Colon (tissue), 2 donors: ENCODE measurements around the gene RPRD1B.

Source experiments
- FAIRE-seq: peaks from 2 replicates; lab custom pipeline; 2012; peaks lifted over from hg19 to GRCh38; lab: Jason Lieb, UNC
- donor health status: control.
- donor health status: control.

RPRD1B gene, protein sequence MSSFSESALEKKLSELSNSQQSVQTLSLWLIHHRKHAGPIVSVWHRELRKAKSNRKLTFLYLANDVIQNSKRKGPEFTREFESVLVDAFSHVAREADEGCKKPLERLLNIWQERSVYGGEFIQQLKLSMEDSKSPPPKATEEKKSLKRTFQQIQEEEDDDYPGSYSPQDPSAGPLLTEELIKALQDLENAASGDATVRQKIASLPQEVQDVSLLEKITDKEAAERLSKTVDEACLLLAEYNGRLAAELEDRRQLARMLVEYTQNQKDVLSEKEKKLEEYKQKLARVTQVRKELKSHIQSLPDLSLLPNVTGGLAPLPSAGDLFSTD

DNA sequence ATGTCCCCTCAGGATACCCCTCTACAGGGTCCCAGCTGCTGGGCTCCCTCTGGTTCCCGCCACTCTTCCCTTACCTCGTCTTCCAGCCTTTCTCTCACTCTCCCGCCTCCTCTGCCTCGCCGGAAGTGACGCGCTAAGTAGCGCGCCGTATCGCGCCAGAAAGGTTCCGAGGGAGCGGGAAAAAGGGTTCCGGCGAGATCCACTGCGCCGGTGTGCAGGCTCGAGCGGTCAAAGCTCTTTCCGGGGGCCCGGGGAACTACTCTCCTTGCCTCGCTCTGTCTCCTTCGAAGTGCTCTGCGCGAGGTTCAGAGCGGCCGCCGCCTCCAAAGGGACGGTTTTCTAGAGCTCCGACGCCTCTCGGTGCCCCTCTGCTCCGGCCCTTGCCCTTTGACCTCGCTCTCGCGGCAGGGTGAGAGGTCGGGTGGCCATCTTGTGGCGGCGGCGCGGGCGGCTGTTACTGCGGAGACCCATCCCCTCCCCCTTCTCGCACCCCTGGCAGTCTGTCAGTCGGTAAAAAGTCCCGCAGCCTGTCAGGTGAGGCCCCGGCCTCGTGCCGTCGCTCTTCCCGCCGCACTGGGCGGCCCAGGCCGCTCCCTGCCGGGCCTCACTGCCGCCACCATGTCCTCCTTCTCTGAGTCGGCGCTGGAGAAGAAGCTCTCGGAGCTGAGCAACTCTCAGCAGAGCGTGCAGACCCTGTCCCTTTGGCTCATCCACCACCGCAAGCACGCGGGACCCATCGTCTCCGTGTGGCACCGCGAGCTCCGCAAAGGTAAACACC is at the start of gene RPRD1B, which contains the start of gene TTI1:
RPRD1B (plus strand) TSS at position 417 of the 778 bp plus-strand sequence; CDS start at position 619, 202 bp downstream.
TTI1 (minus strand) TSS at position 127 of the 778 bp plus-strand sequence. CDS start 19,640 bp downstream, outside the sequence.
- FAIRE-seq = no peak

DNA sequence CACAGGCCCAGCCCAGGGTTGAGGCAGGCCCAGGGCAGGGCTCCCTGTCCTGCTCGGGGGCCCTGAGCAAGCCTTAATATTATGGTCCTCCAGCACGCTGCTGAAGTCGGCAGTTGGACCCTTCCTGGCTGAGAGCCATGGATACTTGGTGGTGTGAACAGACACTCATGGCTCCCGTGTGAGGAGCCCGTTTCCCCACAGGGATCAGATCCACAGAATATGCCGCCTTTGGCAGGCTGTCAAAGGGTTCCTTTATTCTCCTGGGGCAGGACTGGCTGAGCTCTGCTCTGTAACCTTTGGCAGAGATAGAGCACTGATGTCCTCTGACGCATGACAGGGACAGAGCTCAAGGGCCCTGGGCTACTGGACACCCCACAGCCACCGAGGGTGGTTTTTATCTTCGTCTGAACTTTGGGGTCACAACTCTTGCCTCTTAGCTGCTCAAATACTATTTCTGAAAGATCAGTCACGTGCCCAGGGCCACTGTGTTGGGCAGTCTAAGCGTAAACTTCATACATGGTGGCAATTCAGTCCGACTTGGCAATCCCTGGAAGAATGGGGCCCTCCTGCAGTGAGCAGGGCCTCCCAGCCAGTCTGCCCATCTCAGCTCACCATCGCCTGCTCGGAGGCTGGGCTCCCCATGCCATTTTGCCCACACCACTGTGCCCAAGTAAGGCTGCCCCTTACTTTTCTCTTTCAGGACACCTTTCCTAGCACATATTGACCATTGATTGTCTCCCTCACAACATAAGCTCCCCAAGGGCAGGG is 49.3 kb upstream of the RPRD1B start:
- no peak for FAIRE-seq

DNA sequence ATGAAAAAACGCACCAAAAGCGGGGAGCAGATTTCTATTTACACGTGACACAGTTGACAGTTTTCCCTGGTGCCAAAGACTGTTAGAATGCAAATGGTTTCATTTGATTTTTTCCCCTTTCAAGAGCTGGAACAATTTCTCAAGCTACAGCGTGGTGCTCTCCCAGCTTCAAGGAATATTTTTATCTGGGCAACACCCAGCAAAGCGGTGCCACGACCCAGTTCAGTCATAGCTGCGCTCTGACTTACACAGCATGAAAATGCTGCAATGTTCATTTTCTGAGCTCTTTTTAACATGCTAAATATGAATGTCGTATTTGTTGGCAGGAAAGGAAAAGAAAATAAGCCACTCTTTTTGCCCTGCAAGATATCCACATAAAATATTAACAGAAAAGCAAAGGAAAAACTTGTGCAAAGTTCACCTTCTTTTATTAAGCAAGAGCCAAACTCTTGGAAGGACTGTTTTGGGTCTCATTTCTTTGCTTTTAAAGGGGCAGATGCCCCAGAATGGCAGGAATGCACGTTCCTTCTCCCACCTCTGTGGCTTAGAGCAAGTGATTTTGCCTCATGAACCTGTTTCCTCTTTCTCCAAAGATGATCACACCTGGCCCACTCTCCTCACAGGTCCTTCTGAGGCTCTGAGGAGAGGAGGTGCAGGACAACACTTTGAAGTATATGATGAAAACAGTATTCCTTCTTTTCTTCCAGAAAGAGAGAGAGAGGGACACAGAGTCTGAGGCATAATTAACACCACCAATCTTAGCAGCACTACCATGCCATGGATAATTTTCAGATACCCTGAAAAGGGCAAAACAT is 47.3 kb upstream of the RPRD1B start:
- no peak for FAIRE-seq

DNA sequence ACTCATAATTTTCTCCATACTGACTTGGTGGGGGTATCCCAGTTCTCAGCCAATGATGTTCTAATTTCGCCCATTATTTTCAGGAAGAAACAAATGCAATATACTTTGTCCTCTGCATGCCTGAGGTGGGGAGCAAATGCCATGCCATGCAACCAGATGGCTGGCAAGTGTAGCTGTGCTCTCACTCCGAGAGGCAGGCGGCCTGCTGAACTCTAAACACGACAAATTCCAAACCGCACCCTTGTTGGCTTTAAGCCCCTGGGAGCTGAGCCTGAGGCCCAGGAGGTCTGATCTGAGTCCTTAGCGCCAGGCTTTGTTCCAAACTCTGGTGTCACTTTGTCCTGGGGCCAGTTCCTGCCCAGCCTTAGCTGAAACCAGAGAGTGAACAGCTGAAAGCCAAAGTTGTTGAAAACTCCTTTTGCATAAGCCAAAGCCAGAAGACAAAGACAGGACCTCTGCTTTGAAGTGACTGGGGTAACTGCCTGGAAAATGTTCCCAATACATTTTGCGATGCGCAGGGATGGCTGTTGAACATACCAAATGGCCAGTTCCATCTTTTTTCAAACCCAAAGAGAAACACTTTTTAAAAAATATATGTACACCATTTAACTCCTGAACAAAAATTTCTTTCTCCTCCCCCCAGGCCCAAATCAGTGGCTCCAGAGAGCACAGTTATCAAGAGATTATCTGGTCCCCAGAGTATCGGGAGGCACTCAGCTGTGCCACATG is 46.5 kb upstream of the RPRD1B start:
- no peak for FAIRE-seq

DNA sequence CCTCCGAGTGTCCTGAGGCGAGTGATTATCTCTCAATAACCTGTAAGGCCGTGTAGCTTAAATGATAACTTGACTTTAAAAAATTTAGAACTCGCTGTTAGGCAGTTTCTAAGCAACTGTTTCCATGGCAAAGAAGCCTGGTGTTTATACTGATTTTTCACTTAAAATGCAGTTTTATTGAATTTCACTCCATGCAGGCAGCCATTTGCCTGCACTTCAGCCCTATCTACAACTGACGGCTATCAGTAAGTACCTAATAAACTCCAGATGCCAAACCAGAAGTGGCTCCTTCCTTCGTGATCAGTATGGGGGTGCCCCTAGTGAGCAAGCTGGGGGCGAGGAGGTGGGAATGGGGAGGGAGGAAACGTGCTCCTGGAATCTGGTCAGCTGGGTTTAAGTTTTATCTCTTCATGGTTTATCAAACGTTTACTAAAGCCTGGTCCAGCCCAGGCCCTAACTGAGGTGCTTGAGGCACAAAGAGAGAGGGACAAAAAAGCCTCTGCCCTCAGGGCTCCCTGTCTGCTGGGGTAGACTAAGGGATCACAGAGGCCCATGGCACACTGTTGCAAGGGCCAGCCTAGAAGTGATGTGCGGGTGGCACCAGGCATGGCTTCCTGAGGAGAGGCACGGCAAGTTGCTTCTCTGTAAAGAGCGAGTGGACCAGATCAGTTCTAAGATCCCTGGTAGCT is 45.8 kb upstream of the RPRD1B start:
- FAIRE-seq = no peak

DNA sequence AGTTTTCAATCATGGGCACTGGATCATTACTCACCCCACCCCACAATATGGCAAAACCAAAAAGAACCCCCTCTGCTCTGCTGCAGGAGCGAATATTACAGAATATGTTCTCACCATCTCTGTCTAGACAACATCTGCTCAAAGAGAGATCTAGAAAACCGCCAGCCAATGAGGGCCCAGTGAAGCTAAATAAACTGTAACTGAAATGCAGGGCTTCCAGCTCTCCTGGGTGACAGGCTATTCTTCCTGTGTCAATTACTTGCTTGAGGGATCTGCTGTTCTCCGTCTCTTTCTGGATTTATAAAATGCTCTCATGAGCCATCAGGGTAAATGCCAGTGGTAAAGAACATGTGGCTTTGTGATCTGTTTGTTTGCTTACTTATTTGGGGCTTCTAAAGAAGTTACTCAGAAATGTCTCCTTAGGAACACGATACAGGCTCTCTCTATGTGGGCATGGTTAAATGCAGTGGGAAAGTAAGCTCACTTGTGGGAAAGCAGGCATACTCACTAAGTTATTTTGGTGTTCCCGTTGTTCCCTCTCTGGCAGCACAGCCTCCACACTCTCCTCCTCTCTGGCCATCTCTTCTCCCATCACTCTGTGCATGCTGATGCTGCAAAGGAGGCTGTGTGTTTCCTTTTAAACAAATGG is 45.1 kb upstream of the RPRD1B start:
- no peak for FAIRE-seq

DNA sequence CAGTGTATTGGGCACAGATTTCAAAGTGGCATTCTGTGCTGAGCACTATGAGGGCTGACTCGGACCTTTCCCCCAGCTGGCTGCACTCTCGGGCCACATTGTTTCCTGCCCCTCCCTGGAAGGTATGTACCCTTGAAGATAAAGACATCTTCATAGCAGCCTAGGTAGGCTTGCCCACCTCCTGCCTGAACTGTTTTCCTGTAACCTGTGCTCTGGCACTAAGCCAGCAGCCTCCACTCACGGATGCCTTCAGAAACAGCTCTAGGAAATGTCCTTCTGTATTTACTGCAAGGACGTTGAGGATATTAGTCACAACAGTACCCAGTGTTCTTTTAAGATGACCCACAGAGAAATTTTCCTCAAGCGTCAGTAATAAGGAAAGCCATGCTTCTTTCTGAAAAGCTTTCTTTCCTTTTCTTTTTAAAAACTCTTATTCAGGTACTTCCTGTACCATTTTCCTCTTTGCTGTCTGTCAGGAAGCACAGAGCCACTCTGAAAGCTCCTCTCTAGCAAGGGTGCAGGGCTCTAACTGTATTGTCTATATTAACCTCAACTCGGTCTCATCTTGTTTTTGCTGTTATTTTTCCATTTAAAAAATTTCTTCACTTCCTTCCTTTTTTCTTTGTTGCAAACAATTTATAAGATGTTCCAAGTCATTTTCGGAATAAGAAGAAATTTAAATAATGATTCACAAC is 43.8 kb upstream of the RPRD1B start:
- FAIRE-seq = no peak

DNA sequence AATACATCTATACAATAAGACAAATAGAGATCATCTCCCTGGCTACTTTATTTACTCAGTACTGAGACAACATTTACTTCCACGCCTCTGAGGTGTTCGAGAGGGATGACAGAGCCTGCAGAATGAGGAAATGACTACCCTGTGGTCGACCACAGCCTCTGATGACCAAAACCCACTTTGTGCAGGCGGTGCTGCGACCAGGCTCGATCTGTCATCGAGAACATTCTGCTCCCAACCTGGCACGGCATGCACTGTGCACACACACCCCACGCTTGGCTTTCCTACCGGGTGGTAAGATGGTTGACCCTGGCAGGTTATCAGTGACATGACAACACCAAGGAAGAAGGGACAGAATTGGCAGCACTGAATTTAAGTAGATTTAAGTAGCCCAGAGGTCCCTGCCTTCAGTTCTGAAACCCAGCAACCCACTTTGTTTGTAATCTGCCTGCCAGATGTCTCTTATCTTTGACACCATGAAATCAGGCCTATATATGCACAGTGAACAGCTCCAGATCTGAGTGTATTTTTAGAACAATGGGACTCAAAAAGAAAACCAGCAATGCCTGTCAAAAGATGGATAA is 42.9 kb upstream of the RPRD1B start:
- no peak for FAIRE-seq

DNA sequence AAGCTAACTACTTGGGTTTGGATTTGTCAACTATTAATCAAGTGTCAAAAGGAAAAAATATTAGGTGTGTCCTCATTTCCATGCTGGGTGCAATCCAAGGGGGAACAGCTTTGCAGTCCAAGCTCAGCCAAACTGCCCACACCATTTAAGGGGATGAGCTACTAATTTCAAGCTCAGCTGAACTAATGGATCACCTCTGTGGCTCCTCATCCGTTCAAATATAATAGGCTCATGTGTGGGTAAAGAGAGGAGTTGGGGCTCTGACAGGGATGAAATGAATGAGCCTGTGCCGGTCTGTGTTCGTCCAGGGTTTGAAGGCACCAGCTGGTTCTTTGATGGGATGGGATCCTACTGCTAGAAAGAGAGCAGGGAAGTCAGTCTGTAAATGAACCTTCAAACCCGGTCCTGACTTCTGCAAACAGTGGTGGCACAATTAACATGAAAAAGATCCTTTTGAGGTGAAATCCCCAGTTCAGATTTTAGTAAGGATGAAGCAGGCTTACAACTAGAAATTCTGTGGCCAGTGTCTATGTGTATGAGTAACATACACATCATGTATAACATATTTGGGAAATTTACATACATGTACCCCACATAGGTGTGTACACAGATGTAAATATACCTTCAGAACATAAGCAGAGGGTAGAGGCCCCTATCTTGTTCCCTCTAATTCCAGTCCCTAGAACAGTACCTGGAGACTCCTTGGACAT is 42.2 kb upstream of the RPRD1B start:
- no peak for FAIRE-seq

DNA sequence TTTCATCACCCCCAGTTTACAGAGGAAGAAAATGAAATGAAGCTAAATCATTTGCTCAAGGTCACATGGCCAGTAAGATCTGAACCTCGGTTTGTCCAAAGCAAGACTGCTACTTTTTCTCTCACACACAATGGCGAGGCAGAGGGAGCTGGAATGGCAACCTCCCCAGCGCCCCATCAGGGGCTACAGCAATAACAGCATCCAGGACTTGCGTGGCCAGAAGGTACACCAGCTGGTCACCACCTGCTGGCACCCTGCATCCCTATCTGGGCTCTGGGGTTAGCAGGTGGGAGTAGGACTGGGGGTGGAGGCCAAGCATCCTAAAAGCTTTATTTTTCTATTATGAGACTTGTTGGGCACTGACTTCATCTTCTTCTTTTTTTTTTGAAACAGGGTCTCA is 41.6 kb upstream of the RPRD1B start:
- FAIRE-seq = no peak

DNA sequence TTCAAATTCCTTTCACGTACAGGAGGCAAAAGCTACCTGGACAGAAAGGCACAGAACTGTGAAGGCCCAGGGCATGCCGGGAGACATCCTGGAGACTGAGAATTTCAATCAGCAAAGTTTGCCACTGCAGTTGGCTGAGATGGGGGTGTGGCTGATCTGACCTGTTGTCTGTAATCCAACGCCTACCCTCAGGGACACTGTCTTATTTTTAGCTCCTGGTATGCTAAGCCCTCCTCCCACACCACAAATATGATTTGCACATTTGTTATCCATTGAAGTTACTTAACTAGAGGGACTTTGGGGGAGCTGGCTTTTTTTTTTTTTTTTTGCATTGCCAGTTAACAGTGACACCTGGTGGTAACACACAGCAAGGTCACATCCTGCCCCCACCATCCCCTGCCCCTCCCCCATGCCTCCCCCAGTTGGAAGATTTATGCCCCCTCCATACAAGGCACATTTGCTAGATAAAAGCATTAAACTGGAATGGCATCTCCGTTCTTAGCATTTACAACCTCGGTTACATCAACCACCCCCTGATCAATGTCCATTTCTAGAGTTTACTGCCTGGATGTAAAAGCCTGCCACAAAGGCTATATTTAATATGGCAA is 40.6 kb upstream of the RPRD1B start:
- FAIRE-seq = no peak

DNA sequence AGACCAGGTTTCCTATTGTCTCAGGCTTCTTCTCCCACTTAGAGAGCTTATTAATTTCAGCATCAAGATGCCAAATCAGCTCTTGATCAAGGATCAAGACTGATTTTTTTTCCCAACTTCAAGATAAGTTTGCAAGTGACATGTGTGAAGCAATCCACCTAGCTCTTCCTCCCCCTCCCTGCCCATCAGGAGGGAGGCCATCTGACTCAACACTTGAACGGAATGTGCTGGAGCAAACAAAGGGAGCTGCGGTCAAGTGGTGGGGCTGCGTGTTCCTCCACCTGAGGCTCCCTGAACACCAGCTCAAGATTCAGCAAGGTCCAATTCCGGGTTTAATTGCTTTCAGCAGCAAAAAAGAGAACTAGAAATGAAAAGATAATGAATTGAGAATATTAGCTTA is 39.0 kb upstream of the RPRD1B start:
- FAIRE-seq = no peak

DNA sequence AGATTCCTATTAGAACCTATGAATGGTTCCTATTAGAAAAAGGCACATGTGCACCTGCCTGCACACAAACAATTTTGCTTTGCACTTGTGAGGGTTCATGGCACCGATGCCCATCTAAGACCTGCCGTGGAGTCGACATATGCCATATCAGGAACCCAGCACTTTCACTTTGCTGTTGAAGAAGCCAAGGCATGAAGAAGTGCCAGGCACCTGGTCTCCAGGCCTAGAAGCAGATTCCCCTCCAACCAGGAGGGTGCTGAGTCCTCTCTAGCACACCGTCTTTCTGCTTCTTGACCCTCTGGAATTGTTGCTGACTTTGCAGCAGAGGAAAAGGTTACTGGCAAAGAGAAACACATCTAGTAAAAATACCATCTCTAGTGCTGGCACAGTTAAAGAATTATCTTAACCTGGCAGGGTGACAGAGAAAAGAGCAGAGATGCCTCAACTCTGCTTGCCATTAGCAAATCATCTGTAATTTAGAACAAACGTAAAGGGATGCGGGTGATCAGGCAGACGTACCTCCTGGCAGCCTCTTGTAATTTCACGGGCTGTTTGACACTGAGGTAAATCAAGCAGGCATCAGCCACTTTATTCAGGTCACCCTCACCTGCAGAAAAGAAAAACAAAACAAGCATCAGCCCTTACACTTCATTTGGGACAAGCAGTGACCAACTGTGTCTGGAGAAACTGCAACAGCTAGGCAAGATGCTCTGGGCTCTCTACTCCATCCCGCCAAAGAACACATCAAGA is 37.5 kb upstream of the RPRD1B start:
- no peak for FAIRE-seq

DNA sequence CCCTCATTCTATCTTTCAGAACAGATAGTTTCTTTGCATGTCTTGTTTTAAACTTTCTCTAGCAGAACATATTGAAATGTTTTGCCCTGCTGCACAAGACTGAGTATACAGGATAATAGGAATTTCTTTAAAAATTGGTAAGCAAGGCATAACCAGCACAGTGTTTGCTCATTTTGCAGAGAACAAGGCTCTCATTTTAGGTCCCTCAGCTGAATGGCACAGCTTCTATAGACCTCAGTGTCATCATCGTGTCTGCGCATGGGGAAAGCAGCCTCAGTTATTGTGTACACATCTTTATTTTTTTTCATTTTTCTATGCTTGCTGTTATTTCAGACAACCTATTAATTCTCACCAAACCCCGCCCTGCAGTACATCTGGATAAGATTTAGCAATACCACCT is 36.0 kb upstream of the RPRD1B start:
- FAIRE-seq = no peak

DNA sequence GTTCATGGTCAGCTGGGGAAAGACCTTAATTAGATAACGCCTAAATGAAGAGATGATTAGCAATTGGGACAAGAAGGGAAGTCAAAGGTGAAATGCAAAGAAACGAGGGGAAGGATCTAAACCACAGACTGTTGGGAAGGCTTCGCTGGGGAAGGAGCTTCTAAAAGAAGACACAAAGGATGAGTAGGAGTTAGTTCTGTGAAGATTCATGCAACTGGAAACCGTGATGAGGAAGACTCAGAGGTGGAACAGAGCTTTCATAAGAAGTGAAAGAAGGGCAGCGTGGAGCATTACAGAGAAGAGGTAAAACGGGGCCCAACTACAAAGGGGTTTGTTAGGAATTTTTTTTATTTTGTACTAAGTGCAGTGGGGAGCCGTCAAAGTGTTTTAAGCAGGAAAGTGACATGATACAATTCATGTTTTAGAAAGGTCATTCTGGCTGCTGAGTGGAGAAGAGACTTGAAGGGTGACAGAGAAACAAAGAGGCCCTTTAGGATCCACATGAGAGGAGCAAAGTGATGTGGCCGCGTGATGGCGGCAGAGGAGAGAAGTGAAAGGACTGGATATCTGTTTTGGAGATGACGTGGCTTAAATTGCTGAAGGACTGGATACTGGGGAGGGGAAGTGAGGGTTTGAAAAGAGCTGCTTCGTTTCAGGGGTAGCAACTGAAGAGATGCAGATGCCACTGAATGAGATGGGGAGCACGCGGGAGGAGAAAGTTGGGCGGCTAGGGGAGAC is 33.9 kb upstream of the RPRD1B start:
- no peak for FAIRE-seq

DNA sequence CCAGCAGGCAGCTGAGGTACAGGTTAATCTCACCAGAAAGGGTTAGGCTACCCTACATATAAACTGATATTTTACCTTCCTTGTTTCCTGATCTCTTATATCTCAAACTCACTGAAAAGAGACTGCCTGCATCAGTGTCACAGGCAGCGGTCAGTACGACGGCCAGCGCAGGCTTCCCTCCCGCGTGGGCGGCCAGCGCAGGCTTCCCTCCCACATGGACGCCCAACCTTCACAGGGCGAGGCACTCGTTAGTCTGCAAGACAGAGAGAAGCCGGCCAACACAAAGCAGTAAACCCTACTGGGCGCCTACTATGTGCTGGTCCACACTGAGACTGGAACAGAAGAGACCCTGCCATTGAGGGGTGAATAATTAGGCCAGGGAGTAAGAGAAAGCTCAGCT is 33.3 kb upstream of the RPRD1B start:
- no peak for FAIRE-seq
